ENCODE results near the gene SAMD4B.
A peak's percentile ranks its signal among the peaks of the same experiment; 100 is the strongest.
"Not testable (repeated sequence)": the region's sequence is repeated elsewhere in the genome, so short reads cannot be mapped to it uniquely, and the experiment has no call there.

The SAMD4B gene

GRCh38 chr19:39335168-39335548, 7.1 kb upstream of the SAMD4B start:
- DNase-seq: no peak

- DNase-seq: no peak
Measured at GRCh38 chr19:39336483-39336882, 5.7 kb upstream of the SAMD4B start.

DNA sequence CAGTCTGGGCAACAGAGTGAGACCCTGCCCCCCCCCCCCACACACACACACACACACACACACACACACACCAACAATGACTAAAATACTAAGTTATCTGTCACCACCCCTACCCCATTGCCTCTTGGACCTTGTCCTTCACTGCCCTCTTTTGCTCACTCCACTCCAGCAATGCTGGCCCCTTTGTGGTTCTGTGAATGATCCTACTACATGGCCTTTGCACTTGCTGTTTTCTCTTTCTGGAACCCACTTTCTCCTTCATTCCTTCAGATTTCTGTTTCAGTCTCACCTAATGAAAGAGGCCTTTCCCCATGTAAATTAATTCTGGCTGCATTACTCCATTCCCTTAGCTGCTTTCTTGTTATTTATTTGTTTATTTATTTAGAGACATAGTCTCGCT, 2.5 kb upstream of the SAMD4B start:
- no peak for DNase-seq

- DNase-seq: not testable (repeated sequence)
Measured at GRCh38 chr19:39340156-39340555, 2.1 kb upstream of the SAMD4B start.

GRCh38 chr19:39341129-39341718, 997 bp upstream of the SAMD4B start:
- no peak for DNase-seq

- DNase-seq: peak; percentile 49
Measured at GRCh38 chr19:39342647-39343305, 555 bp downstream of the SAMD4B start.

DNA sequence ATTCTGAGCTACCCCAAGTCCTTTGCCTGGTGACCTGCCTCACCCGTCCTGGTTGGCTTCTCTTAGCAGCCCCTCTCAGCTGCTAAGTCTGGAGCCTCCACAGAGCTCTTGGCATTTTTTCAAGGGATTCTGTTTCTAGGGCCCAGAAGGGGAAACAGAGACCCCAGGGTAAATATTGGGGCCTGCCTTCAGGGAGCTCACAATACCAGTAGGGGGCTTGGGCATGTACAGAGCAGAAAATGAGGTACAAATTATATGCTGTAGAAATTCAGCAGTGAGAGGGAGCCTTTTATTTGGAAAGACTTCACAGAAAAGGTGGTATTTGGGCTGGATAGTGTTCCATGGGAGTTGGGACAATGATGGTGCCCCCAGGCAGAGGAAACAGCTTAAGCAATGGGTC, 3.7 kb downstream of the SAMD4B start:
- DNase-seq: no peak

- DNase-seq: no peak
Measured at GRCh38 chr19:39347332-39348164, 5.3 kb downstream of the SAMD4B start.

DNA sequence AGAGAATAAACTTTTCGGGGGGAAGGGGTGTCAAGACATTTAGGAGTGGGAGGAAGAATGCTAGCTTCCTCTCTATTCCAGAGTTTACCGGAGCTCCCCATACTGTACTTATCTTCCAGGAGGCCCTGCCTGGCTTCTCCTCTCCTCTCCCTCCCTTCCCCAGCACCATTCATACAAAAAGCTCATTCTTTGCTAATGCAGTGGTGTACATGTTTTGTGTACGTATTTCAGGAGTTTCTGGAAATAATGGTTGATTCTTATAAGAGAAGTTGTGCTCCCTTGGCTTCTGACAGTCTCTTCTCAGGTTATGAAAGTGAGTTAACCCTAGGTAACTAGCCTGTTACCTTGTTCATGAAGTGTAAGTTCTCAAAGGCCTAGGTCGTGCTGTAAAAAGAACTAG, 7.1 kb downstream of the SAMD4B start:
- DNase-seq: no peak

DNA sequence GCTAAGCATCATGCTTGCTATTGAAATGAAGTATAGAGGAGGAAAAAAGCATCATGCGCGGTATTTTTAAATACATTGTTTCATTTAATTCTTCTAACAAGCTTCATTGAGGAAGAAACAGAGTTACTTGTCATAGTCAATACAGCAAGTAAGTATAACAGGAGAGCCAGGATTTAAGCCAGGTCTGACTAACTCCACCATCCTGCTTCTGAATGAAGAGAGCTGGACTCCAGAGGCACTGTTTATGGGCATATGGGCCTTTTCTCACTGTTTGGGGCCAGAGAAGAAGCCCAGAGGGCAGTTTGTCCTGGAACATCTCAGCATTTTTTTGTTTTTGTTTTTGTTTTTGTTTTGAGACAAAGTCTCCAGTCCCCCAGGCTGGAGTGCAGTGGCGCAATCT, 7.9 kb downstream of the SAMD4B start:
- no peak for DNase-seq

DNA sequence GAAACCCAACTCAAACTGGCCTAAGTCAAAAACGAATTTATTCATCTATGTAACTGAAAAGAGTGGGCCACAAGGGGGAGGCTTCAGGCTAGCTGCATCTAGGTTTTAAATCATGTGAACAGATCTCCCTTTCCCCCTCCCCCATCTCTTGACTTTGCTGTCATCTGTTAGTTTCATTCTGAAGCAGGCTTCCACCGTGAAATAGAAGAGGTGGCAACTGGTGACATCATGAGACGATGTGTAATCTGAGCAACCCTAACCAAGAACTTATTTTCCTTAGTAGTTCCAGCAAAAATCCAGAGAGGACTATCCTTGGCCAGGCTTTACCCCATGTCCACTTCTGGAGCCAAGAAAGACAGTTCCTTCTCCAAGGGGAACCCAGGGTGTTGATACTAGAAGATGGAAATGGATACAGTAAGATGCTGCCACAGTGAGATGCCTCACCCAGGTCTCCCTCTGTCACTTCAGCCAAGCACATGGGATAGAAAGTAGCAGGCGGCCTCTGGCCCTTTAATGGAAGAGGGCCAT, 9.4 kb downstream of the SAMD4B start:
- no peak for DNase-seq

GRCh38 chr19:39352381-39353255, 10.4 kb downstream of the SAMD4B start:
- no peak for DNase-seq

- no peak for DNase-seq
Measured at GRCh38 chr19:39355253-39355652, 13.0 kb downstream of the SAMD4B start.

DNA sequence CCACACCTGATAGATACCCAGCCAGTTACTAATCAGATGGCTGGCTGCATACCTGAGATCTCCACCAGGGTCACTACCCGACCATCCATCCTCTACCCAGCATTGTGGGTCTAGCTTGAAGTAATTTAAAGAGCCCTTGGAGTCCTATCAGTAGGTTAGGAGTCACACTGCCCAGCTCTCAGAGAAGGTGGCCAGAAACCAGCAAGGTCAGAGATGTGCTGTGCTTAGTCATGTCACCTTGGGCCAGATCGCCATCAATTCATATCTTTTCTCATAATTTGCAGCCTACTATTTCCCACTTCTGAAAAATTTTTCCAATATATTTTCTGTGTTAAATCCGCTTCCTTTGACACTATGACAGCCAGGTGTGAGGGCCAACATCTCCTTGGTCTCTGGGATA, 13.9 kb downstream of the SAMD4B start:
- DNase-seq: no peak

DNA sequence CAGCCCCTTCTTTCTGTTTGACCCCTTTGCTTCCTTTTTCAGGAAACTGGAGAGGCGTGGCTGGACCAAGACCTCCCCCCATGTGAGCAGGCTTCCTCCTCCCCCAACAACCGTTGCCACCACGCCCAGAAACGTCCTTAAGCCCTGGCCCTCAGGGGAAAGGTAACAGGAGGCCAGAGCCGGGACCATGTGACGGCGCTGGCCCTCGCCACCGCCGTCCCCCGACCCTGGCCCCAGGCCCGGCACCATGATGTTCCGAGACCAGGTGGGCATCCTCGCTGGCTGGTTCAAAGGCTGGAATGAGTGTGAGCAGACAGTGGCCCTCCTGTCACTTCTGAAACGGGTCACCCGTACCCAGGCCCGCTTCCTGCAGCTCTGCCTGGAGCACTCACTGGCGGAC, 14.4 kb downstream of the SAMD4B start:
- DNase-seq: no peak

DNA sequence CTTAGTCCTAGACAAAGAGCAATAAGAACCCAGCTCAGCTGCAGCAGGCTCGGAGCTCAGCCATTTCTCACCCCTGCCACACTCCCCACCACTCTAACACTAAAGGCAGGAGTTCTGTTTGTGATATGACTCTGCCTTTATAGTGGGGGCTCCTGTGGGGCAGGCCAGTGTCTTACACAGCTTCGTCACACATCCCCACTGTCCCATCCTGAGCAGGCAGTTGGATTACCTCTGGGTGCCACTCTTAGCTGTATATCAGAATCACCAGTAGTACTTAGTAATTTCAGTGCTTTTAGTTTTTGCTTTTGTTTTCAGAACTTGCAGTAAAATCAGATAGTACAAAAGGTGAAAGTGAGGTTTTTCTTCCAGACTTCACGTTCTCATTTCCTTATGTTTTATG, 16.8 kb downstream of the SAMD4B start:
- no peak for DNase-seq

- no peak for DNase-seq
Measured at GRCh38 chr19:39360599-39360998, 18.4 kb downstream of the SAMD4B start.

GRCh38 chr19:39362682-39363657, 20.7 kb downstream of the SAMD4B start:
- no peak for DNase-seq

DNA sequence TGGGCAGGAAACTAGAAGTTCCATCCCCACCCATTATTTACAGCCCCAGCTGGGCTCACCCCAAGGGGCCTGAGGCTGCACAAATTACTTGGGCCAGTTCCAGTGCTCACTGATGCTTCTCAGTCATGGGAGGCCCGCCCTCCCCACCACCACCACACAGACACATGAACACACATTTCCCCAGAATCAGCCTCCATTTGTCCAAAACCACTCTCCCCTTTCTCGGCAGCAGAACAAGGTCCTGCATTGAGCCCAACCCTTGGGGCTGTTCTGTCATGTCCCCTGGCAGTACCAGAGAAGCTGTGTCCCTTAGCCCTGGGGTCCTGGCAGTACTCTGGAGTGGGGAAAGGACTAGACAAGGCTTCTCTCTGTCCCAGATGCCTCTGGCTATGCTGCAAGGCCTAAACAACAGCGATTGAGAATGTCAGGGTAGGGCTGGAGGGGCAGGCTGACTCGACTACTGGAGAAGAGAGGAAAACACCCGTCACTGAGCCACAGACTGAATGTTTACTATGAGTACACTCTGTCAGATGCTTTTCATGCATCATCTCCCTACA, 21.8 kb downstream of the SAMD4B start:
- DNase-seq: no peak

- no peak for DNase-seq
Measured at GRCh38 chr19:39365531-39365930, 23.3 kb downstream of the SAMD4B start.

DNA sequence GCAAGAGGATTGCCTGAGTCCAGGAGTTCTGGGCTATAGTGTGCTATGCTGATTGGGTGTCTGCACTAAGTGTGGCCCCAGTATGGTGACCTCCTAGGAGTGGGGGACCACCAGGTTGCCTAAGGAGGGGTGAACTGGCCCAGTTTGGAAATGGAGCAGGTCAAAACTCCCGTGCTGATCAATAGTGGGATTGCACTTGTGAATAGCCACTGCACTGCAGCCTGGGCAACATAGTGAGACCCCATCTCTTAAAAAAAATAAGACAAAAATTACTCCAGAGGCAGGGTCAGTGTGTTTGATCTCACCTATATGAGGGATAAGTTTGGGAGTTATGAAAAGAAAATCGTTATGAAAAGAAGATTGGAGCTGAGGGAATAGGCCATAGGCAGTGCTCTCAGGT, 27.0 kb downstream of the SAMD4B start:
- DNase-seq: no peak

Data from DMS53 (cell line).